Right atrium auricular region (tissue), 2 donors: Measurements from ENCODE around the gene PRKCI. TPM values are rescaled to one million over a fixed set of nuclear protein-coding genes. Genes with fewer than 3 reads are reported as not detected.

Experiments used
- DNase-seq: peaks from one replicate; pipeline ENCODE4 v3.0.0-alpha.2; 2019; ENCODE audit warnings: low spot score
- H3K27ac ChIP-seq, 2 donors: fragments of 200-600 bp; sonication (generic); 1 replicate in 1 of 2; 2 replicates in 1 of 2; pipeline ENCODE4 v1.5.1; 2016 to 2019
- H3K27me3 ChIP-seq, 2 donors: fragments of 200-600 bp; sonication (generic); one replicate each; pipeline versions ENCODE4 v1.5.1 to v1.6.0; 2017 to 2019
- H3K36me3 ChIP-seq: fragments of 200-600 bp; sonication (generic); one replicate; pipeline ENCODE4 v1.5.1; 2016
- H3K4me1 ChIP-seq, 2 donors: fragments of 200-600 bp; sonication (generic); one replicate each; pipeline versions ENCODE4 v1.5.1 to v1.6.0; 2017 to 2019
- H3K4me3 ChIP-seq, 2 donors: fragments of 200-600 bp; sonication (generic); 1 replicate in 1 of 2; 2 replicates in 1 of 2; pipeline ENCODE4 v1.5.1; 2017 to 2019; ENCODE audit warnings: mild to moderate bottlenecking in 1 of 2, moderate library complexity in 1 of 2
- H3K9me3 ChIP-seq, 2 donors: fragments of 200-600 bp; sonication (generic); one replicate each; pipeline ENCODE4 v1.5.1; 2019
- CTCF ChIP-seq, 2 donors: fragments of 200-600 bp; sonication (generic); IDR thresholded peaks; one replicate each; pipeline ENCODE4 v1.5.1; 2019; ENCODE audit warnings: antibody characterized with exemption in 2 of 2
- total RNA-seq, 2 donors: library from RNA; depleted of rRNA; stranded (reverse); fragments of >200 nt; gene quantifications; one replicate each; pipeline ENCODE4 v1.1.0, GENCODE V29; 2016

The PRKCI gene
- total RNA-seq, 2 donors from 2014 or later = 17.4 to 20.0 TPM

- no peak for TF ChIP-seq CTCF (IDR thresholded peaks at IDR 0.05)
- no peaks in the 10 kb centered on the region for H3K27me3 ChIP-seq
- no peak overlapping the region for H3K4me3 ChIP-seq
- no peaks in the 10 kb centered on the region for H3K36me3 ChIP-seq
- no peak overlapping the region for H3K27ac ChIP-seq
- no peak for DNase-seq
- no peaks in the 10 kb centered on the region for H3K9me3 ChIP-seq
- H3K4me1 ChIP-seq = no peaks in the 10 kb centered on the region
Observed at GRCh38 chr3:170346481-170347392, 124.5 kb downstream of the PRKCI start.

GRCh38 chr3:170350515-170351413, 128.5 kb downstream of the PRKCI start:
- Histone ChIP-seq H3K27me3 (no peaks in the 10 kb centered on the region), H3K27ac (no peak overlapping the region), H3K4me1 (peaks cover 0 to 6% of the 10 kb centered on the region in 2 donors), H3K4me3 (no peak overlapping the region), H3K36me3 (no peaks in the 10 kb centered on the region), H3K9me3 (no peaks in the 10 kb centered on the region)
- TF ChIP-seq CTCF (IDR thresholded peaks at IDR 0.05) = no peak
- no peak for DNase-seq

GRCh38 chr3:170352936-170353335, 130.7 kb downstream of the PRKCI start:
- Histone ChIP-seq H3K27ac (no peak overlapping the region), H3K9me3 (no peaks in the 10 kb centered on the region), H3K27me3 (no peaks in the 10 kb centered on the region), H3K36me3 (no peaks in the 10 kb centered on the region), H3K4me3 (no peak overlapping the region), H3K4me1 (peaks cover 0 to 13% of the 10 kb centered on the region in 2 donors)
- DNase-seq = no peak
- TF ChIP-seq CTCF (IDR thresholded peaks at IDR 0.05) = no peak

- DNase-seq = no peak
- no peak for TF ChIP-seq CTCF (IDR thresholded peaks at IDR 0.05)
- H3K36me3 ChIP-seq = no peaks in the 10 kb centered on the region
- H3K4me3 ChIP-seq = no peak overlapping the region
- H3K27me3 ChIP-seq = no peaks in the 10 kb centered on the region
- no peak overlapping the region for H3K27ac ChIP-seq
- H3K4me1 ChIP-seq = peaks cover 0 to 13% of the 10 kb centered on the region in 2 donors
- H3K9me3 ChIP-seq = no peaks in the 10 kb centered on the region
Observed at GRCh38 chr3:170353485-170353884, 131.3 kb downstream of the PRKCI start.

- no peaks in the 10 kb centered on the region for H3K9me3 ChIP-seq
- no peaks in the 10 kb centered on the region for H3K36me3 ChIP-seq
- no peak for DNase-seq
- no peak overlapping the region for H3K27ac ChIP-seq
- H3K4me1 ChIP-seq = peaks cover 0 to 15% of the 10 kb centered on the region in 2 donors
- no peak overlapping the region for H3K4me3 ChIP-seq
- no peaks in the 10 kb centered on the region for H3K27me3 ChIP-seq
- no peak for TF ChIP-seq CTCF (IDR thresholded peaks at IDR 0.05)
Observed at GRCh38 chr3:170354760-170355159, 132.5 kb downstream of the PRKCI start.

Other genes starting within 250 kb of the PRKCI start
- gene GPR160, start 184.4 kb upstream of the PRKCI start, total RNA-seq = under 1 TPM; 0.75 to 0.96 TPM
- 10 to 100 TPM; 23.8 to 41.9 TPM for gene PHC3, start 40.7 kb upstream of the PRKCI start, total RNA-seq
- gene SKIL, start 135.3 kb downstream of the PRKCI start, total RNA-seq = 10 to 100 TPM; 20.4 to 32.9 TPM
- gene CLDN11, start 196.4 kb downstream of the PRKCI start, total RNA-seq = 10 to 100 TPM in 1 of 2 donors, 1 to 10 TPM in 1; 9.0 to 15.8 TPM